COLO829 (cell line): ENCODE measurements around the gene FRY.
"Not testable (repeated sequence)": the region's sequence is repeated elsewhere in the genome, so short reads cannot be mapped to it uniquely, and the experiment has no call there.

Source experiments
- DNase-seq: peaks from one replicate; pipeline ENCODE4 v3.0.0; 2012; ENCODE audit warnings: low spot score

Gene FRY

GRCh38 chr13:32031025-32031814, at the start of gene FRY:
TSS of gene FRY (plus strand) at chr13:32031774. CDS start at chr13:32031796, 22 bp downstream.
- peak; percentile 26 for DNase-seq

DNA sequence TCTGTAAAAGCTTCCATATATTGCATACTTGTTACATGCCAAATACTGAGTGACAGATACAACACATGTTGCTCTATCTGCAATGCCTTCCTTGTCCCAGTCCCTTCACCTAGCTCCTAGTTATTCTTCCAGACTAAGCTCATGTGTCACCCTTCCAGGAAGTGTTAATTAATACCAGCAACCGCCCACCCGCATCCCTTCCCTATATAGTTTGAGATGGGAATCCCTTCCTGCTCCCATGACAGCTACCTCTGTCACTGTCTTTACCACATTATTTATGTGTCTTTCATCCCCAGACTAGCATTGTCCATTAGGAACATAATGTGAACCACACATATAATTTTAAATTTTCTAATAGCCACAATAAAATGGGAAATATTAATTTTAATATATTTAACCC, 49.5 kb upstream of the FRY start:
- peak; percentile 15 for DNase-seq

DNA sequence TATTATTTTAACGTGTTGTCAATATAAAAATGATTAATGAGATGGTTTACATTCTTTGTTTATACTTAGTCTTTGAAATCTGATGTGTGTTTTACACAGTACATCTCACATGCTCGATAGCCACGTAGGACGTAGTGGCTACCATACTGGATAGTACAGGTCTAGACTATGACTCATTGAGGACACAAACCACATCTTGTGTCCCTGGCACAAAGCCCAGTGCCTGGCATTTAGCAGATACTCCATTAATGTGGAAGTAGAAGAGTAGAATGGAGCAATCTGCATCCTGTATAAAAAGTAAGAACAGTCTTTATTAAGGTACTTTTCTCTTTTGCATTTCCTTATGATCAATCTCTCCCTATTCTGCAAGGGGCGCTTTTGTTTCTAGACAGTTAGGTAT, 49.0 kb upstream of the FRY start:
- DNase-seq, result peak; percentile 87

- DNase-seq, result not testable (repeated sequence)
Observed at GRCh38 chr13:31983696-31984095, 47.9 kb upstream of the FRY start.

DNA sequence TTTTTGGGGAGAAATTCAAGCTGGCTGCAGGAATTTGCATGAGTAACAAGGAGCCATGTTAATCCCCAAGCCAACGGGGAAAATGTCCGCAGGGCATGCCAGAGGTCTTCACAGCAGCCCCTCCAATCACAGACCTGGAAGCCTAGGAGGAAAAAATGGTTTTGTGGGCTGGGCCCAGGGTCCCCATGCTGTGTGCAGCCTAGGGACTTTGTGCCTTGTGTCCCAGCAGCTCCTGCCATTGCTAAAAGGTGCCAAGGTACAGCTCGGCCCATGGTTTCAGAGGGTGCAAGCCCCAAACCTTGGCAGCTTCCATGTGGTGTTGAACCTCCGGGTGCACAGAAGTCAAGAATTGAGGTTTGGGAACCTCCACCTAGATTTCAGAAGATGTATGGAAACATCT, 47.2 kb upstream of the FRY start:
- not testable (repeated sequence) for DNase-seq

DNA sequence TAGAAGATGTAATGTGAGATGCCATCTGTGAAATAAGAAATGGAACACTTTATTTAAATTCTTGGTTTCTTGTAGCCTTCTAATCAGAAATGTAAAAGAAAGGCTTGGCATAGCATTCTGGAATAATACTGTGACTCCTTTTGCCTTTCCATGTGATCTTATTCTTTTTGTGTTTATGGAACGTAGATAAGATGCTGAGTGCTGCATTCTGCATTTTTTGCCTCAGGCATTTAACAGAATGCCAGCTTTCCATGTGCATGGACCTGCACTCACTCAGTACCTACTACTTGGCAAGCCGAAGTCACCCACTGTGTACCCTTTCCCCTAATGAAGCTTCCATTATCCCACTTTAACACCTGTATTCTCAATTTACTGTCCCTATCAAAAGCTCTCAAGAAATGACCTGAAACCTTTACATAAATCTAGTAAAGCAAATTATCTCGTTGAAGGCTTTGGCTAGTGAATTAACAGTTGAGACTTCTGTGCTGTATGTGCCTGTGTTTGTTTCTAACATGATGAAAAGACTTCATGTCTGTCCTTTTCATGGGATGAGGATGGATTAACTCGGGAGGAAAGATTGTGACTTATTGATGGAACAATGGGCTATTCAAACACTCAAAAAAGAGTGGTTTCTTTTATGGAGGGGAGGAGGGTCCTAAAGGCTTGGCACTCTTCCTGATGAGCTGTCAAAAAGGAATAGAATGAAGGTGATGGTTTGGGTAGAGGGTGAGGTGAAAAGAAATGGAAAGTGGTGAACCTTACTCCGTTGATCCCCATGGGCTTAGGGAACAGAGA, 44.7 kb upstream of the FRY start:
- DNase-seq, result peak; percentile 70

GRCh38 chr13:31987535-31988170, 43.9 kb upstream of the FRY start:
- no peak for DNase-seq

DNA sequence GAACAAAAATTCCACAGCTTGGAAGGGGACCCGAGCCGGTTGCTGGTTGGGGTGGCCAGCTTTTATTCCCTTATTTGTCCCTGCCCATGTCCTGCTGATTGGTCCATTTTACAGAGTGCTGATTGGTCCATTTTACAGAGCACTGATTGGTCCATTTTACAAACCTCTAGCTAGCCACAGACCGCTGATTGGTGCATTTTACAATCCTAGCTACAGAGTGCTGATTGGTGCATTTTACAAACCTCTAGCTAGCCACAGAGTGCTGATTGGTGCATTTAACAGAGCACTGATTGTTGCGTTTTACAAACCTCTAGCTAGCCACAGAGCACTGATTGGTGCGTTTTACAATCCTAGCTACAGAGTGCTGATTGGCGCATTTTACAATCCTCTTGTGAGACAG, 37.2 kb upstream of the FRY start:
- not testable (repeated sequence) for DNase-seq

- DNase-seq, result no peak
Observed at GRCh38 chr13:31996601-31997000, 35.0 kb upstream of the FRY start.

GRCh38 chr13:31997641-31998040, 33.9 kb upstream of the FRY start:
- DNase-seq, result no peak

- DNase-seq, result no peak
Observed at GRCh38 chr13:31998131-31998530, 33.4 kb upstream of the FRY start.

DNA sequence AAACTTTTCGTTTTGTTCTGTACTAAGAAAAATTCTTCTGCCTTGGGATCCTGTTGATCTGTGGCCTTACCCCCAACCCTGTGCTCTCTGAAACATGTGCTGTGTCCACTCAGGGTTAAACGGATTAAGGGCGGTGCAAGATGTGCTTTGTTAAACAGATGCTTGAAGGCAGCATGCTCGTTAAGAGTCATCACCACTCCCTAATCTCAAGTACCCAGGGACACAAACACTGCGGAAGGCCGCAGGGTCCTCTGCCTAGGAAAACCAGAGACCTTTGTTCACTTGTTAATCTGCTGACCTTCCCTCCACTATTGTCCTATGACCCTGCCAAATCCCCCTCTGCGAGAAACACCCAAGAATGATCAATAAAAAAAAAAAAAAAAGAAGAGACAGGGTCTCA, 30.8 kb upstream of the FRY start:
- not testable (repeated sequence) for DNase-seq

GRCh38 chr13:32001154-32001768, 30.3 kb upstream of the FRY start:
- no peak for DNase-seq

DNA sequence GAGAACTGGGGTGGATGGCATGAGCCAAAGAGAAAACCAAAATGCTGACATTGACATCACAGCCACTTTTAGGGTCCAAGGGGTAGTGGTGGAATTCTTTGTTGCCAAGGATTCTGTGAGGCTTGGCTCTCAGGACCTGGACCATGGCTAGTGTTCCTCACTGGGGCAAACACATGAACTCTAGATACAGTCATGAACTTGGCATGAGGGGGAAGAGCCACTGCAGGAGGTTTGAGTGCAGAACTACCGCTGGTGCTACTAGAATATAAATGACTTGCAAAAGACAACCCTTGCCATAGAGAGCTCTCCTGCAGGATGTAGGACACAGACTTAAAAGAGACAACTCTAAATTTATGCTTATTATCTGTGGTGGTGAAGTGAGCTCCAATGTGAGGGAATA, 29.8 kb upstream of the FRY start:
- DNase-seq, result no peak

DNA sequence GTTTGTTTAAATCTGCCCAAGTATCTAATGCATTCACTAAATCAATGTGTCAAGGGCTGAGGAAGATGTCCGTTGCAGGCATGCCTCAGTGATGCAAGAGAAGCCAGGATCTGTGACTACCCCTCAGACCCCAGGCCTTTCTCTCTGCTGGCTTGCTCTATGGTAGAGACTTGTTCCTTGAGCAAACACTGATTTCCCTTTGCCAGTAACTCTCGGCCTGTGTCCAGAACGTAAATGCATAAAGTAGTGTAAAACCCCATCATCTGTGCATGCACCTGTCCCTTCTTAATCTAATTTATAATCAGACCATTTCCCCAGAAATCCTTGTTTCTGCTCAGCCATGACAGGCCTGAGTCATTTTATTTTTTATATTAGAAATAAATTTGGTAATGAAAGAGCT, 28.7 kb upstream of the FRY start:
- no peak for DNase-seq

- no peak for DNase-seq
Observed at GRCh38 chr13:32007494-32007893, 24.1 kb upstream of the FRY start.

- no peak for DNase-seq
Observed at GRCh38 chr13:32008518-32009175, 22.9 kb upstream of the FRY start.

DNA sequence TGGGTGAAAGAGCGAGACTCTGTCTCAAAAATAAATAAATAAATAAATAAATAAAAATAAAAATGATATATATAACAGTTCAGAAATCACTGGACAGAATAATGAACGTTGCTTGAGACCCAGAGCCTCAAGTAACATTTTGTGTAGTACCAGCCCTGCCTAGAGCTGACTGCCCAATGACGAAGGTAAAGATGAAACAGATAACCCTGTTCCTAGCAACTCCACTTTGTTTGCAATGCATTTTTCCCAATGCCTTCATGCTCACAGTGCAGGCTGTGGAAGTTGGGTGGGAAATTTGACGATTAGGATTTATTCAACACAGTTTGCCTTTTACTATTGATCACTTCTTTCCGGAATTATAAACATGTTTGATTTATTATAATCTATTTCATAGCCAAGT, 22.2 kb upstream of the FRY start:
- no peak for DNase-seq

DNA sequence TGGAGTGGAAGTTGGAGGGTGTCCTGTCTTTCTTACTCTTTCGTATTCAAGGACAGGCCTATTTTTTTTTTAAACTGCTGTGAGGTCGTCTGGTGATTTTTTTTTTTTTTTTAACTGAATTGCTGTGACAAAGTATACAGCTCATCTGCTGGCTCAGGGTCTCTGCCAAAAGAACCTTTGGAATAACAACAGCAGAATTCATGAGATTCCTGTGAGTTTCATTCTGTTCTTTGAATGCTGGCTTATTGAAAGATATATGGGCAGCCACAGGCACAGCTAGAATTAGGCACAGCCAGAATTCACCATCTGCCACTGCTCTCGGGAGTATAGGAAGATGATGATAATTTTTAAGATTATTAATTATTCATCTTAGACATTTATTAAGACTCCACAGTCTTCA, 21.4 kb upstream of the FRY start:
- DNase-seq, result no peak

DNA sequence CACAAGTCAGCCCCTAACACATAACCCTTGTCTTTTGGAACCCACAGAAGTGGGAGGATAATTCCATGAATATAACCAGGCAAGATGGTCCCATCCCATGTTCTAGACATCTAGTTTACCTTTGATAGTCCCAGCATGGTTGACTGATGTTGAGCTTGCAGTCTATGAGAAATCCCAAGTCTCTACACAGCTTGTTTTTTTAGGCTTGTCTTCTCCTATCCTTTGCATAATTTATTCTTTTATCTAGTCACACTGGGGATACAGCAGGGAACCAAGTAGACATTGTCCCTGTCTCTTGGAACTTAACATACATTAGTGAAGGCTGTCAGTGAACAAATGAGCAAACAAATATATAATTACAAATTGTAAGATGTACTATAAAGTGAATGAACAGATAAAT, 19.6 kb upstream of the FRY start:
- no peak for DNase-seq

GRCh38 chr13:32013181-32013580, 18.4 kb upstream of the FRY start:
- no peak for DNase-seq

- no peak for DNase-seq
Observed at GRCh38 chr13:32016119-32016518, 15.5 kb upstream of the FRY start.
